Ureter (tissue), 1 donor: ENCODE results near the gene FERMT1. TPM values are rescaled to one million over a fixed set of nuclear protein-coding genes. Genes with fewer than 3 reads are reported as not detected.
"Not testable (repeated sequence)": the region's sequence is repeated elsewhere in the genome, so short reads cannot be mapped to it uniquely, and the experiment has no call there.

Experiments used
- DNase-seq: peaks from one replicate; pipeline ENCODE4 v3.0.0-alpha.2; 2020; ENCODE audit warnings: low spot score
- total RNA-seq: library from RNA; stranded (reverse); gene quantifications from one replicate; pipeline ENCODE4 v1.2.4, GENCODE V29; 2023
- donor health status: DM: yes; HTN: yes; CAD: no.

Gene FERMT1
- total RNA-seq, 1 donor from 2014 or later: 41.8 TPM

DNA sequence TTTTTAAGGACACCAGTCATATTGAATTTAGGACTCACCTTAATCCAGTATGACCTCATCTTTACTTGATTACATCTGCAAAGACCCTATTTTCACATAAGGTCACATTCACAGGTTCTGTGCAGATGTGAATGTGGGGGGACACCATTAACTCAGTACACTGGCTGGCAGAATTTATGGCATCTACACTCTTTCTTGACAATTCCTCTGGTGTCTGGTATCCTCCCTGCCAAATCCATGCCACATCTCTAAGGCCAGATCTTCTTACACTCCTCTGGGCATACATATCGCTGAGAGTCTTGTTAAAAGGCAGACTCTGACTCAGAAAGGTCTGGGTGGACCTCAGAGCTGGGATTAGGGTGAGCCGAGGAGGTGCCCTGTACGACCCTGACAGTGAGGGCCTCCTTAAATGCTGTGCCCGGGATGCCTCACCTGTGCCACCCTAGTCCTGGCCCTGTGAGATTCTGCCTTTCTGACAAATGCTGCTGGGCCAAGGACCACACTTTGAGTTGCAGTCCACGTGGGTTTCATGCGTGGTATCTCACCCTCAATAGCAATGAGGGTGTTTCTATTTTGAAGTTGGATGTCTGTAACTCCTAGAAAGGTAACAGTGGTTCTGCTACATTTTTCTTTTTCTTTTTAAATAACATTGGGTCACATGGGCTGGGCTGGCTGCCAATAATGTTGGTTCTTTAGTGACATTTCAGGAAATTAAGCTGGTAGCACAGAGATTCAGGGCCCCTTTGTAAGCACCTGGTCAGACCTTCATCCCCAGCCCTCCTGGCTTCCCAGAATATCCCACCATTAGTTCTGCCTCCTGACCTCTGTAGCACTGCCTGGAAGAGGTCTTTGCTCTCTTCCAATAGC is 51.8 kb downstream of the FERMT1 start:
- peak; percentile 62 for DNase-seq

DNA sequence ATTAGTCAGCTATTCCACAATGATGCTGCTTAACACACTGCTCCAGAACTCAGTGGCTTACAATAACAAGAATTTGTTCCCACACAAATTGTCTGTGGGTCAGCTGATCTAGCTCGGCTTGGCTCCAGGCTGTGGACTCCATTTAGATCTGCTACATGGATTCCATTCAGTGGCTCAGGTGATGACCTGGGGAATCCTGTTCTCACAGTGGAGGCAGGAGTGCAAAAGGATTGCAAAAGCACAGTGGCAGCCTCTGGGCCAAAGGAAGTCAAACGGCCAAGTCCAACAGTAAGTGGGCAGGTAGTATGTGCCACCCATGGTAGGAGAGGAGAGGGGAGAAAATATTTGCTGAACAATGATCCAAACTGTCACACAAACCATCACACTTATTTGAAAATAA is 53.2 kb downstream of the FERMT1 start:
- no peak for DNase-seq

DNA sequence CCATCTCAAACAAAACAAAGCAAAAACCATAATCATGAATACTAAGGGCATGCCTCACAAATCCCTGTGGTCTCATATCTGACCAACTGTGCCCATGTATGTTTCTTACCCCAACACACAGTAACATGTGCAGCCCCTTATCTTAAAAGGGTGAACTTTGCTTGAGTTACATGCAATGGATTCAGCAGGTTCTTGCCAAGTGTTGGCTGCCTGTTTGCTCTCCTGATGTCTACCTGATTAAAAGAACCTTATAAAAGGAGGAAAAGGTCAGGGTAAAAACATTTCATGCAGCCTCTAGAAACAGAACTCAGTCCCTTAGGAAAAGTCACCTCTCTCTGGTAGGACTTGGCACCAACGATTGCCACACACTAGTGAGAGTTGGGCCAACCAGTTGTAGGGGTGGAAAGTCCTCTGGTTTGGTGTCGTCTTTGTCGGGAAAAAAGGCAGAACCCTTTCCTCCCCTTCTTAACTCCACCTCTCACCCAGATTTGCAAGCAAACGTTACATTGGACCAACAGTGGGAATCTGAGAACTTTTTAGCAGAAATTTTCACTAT is 55.0 kb downstream of the FERMT1 start:
- DNase-seq: no peak

DNA sequence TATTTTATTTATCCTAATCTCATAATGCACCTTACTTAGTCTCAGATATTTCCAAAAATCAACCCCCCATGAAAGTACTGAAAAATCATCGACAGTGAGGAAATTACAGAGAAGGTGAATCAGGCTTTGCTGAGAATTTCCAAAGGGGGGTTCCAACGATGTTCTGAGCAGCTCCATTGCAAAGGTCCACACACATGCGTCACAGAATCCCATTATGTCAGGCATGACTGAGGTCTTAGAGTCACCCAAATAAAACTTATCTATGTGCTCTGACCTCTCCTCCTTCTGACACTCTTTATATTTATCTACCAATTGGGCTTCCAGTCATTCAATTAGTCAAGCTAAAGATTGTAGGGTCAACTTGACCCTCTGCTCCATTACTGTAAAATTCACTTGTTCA is 56.2 kb downstream of the FERMT1 start:
- DNase-seq: no peak

DNA sequence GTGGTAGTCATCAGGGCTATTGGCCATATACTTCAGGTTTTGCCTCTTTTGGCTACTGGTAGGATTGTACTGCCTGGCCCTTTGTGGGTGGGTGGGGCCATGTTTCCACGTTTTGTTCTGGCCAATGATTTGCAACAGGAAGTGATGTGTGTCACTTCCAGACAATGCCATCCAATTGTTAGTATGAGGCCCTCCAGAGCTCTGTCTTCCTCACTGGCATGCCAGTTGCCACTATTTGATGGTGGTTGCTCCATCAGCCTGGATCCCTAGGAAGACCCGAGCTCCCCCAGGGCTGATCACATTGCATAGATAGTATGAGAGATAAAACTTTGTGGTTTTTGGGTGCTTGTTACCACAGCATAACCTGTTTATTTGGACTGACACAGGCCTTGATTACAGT is 61.3 kb downstream of the FERMT1 start:
- no peak for DNase-seq

DNA sequence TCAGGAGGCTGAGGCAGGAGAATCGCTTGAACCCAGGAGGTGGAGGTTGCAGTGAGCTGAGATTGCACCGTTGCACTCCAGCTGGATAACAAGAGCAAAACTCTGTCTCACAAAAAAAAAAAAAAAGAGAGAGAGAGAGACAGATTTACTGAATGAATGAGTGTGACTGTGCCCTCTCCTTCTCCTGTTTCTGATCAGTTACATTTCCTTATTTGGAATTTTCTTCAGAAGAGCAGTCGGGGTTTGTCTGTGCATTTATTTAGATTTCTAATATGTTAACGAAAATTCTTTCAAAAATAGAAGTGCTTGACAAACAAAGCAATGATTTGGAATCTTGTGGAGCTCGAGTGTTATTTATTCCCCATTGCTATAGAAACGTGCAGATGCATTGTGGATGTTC is 62.6 kb downstream of the FERMT1 start:
- no peak for DNase-seq

DNA sequence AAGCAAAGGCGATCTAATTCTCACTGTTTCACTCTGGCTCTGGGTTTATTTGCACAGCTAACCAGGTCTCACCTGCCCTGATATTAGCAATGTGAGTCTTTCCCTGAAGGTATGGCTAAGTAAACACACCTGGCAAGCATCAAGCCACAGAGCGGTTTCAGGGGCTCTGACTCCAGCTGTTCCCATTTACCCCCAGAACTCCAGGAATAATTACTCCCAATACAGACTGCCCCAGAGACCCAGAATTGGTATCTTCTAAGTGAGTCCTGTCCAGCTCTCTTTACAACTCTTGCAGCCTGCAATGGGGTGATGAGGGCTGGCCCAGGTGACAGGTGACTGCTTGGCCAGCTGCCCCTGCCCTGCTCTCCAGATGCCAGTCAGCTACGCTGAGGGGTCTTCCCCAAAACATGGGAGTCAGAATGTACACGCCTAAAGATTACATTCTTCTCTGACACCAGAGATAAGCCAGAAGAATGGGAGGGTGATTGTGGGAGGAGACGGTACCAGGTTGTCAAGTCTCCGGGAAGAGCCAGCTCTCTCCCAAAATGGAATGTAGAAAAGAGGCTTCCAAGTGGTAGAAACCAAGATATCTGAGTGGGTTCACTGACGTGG is 64.0 kb downstream of the FERMT1 start:
- DNase-seq: no peak

DNA sequence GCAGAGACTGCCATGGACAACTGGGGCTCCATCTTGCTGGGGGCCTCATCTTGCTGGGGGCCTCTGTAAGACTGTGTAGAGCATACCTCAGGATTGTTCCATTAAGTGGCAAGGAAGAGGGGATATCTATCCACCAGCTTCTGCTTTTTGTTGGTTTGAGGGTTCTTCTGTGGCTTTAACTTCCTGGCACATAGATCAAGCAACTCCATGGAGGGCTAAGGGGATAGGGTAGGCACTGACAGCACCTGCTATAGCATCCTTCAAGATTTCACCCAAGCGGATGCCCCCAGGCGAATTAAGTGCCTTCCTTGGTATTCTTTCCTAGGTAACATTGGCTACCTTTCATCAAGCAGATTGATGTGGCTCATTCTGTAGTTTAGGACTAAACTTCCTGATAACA is 65.1 kb downstream of the FERMT1 start:
- no peak for DNase-seq

DNA sequence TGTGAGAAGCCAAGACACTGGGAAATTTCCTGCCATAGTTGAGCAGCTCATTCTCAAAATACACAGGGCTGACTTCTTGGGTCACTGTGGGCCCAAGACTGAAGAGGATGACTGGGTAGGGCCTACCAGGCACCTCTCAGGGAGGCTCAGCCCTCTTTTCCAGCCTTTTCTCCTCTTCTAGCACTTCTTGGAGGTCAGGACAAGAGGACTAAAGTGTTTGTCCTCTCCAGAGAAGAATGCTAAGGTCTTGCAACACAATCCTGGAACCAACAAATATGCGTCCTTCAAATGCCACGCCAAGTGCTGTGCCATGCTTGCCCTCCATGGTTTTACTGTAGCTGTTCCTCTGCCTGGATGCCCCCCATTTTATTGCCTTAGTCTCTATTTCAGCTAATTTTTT is 65.7 kb downstream of the FERMT1 start:
- DNase-seq: no peak

DNA sequence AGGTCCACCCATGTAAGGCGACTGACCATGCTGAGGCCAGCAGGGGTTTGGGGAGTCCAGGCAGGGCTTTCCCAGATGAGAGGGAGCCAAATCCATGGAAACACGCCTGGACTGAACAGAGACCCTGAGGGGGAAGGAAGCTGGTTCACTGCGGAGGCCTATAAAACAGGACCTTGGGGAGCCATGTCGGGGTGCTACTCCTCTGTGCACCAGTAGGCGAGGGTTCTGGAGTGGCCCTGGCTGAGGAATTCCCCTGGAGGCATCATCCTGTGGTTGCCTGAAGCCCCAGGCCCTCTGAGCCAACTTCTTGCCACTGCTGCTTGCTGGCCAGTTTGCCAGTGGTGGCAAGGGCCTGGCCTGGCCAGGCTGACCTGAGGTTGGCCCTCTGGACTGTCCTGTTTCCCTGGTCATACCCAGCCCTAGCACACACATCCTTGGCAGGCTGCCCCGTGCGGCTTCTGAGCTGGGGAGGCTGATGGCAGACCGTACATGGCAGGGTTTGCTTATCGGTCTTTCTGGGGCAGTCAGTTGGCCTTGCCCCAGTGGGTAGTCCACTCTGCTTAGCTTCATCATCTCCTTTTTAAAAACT is 66.8 kb downstream of the FERMT1 start:
- no peak for DNase-seq

DNA sequence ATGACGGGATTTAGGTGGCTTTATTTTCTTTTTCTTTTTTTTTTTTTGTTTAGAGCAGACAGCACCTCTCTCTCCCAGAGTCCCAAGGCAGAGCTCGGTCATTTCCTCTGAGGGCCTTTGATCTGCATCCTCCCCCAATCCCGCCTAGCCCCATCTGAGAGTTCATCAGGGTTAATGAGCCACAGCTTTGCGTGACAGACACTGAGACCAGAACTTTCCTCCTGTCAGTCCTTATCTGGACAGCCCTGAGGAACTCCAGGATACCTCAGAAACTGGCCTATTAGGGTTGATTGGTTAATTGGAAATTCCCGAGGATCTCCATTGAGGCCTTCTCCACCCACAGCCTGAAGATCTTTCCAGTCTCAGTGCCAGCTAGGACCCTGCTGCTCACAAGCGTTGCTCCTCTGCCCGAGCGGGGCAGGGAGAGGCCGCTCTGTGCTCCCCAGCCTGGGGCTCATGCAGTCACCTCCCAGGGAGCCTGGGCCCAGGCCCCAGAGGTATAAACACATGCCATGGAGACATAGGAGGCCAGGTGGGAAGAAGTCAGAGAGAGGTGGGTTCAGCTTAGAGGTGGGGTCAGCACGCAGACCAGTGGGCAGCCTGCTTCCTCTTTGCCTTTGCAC is 67.6 kb downstream of the FERMT1 start:
- no peak for DNase-seq

DNA sequence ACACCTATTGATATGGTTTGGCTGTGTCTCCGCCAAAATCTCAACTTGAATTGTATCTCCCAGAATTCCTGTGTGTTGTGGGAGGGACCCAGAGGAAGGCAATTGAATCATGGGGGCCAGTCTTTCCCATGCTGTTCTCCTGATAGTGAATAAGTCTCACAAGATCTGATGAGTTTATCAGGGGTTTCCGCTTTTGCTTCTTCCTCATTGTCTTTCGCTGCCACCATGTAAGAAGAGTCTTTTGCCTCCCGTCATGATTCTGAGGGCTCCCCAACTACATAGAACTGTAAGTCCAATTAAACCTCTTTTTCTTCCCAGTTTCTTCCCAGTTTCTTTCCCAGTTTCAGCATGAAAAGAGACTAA is 68.2 kb downstream of the FERMT1 start:
- DNase-seq: not testable (repeated sequence)

DNA sequence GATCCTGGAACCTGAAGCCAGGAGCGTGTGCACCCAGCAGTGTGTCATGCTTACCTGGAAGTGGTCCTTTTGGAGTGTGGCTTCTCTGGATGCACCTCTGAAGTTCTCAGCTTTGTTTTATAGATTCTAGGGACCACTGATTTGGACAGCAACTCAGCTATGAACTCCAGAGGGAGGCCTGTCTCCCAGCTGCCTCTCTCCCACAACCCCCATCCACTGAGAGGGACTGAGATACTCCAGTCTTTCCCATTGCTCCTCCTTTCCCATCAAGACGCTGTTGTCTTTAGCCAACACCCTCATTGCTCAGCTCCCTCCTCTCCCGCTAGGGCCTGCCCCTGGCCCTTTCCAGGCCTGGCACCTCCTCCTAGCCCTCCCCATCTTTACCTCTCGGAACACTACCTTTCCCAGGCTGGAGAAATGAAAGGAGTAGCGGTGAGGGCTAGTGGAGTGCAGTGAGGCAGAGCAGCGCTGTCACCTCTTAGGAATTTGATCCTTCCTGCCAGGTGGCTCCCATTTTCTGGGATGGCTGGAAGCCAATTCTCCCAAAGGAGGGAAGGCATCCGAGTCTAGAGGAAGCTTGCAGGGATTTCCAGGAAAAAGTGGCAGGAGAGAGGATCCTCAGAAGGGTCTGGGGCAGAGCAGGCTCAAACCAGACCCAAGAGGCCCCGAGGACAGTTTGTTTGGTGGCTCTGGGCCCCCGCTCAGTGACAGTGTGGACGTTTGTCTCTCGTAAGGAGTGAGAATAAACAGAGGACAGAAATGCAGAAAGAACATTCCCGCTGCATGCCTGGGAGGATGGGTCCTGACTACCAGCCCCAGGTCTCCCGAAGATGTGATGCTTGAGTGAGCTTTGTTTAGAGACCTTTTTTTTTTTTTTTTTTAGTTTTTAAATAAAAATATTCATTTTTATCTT is 68.8 kb downstream of the FERMT1 start, which contains the start of gene LRRN4:
Gene LRRN4 (minus strand): TSS at position 285 of the 913 bp plus-strand sequence. CDS start 1,261 bp downstream, outside the sequence.
- DNase-seq: no peak

DNA sequence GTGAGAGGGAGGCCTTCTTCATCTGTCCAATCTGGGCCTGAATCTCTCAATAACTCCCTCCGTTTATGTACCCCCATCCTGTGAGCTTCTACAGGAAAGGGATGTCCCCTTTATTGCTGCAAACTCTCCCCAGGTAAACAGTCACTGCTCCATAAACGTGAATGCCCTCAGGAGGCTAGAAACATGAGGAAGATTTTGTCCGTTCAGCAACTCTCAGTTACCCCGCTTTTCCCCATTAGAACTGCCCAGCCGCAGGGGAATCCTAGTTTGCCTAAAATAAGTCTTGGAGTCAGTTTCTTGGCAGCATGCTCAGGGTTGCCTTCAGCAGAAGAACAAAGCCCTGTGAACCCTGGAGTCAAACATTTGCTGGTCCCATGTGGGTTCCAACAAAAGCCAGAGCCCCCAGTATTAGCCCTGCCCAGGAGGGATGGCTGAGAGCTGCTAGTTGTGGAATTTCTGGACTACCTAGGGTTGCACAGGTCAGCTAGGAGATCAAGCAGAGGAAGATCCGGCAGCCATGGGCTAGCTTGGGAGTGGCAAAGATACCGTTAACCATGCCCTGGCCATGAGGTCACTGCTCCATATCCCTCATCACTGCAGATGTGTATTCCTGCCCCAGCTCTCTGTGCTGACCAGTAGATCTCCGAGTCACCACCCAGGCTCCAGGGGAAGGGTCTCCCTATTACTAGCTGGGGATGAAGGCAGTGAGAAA is 69.6 kb downstream of the FERMT1 start:
- DNase-seq: no peak

DNA sequence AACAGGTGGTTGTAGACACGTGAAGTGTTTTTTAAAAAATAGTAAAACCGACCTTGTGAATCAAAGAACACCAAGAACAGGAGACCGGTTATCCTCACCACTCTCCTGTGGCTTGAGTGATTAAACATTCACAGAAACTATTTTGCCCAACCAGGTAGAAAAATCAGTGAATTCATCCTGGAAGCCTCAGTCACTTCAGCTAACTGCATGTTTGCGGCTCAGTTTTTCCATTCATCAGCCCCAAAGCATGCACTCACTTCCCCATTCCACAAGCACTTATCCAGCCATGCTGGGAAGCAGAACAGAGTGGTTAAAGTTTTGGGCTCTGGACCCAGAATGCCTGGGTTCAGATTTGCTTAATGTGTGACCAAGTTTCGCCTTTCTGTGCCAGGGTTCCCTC is 71.3 kb downstream of the FERMT1 start:
- DNase-seq: no peak

DNA sequence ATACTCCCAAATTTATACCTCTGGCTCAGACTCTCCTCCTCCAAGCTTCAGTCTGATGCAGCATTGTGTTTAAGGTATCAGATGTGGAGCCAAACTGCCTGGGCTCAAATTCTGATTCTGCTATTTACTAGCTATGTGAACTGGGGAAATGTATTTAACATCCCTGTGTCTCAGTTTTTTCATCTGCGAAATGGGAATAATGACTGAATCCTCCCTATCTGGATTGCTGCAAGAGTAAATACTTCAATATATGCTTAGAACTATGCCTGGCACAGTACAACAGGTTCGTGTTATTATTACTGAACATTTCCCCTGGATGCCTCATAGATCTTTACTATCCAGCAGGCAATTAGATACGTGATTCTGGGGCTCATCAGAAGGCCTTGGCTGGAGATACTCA is 74.4 kb downstream of the FERMT1 start:
- DNase-seq: no peak

DNA sequence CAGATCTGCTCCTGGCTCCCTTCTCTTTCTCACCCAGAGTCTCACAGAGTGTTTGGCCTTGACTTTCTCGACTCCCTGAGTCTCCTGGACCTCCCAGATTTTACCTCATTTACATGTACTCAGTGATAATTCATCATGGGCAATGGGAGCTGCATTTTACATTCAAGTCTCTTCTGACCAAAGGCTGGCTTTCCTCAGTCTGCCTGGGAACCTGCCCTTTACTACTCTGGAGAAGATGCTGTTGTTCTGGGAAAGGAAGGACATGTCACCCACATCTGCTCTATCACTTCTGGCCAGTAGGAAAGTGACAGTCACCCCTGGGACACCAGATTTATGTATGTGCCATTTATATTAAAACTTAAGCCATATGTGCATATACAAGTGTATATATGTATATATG is 76.4 kb downstream of the FERMT1 start:
- no peak for DNase-seq

DNA sequence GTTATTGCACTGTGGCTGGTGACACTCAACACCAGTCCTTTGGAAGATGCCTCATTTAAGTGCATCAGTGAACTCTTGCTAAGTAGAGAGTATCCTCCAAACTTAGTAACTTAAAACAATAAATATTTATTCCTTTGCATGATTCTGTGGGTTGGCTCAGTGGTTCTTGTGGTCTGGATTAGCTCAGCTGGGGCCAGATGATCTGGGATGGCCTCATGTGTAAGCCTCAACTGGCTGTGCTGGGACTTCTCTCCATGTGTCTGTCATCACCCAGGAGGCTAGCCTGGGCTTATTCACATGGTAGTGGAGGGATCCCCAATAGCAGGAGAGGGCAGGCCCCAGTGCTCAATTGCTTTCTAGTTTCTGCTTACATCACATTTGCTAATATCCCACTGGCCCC is 77.3 kb downstream of the FERMT1 start:
- no peak for DNase-seq

DNA sequence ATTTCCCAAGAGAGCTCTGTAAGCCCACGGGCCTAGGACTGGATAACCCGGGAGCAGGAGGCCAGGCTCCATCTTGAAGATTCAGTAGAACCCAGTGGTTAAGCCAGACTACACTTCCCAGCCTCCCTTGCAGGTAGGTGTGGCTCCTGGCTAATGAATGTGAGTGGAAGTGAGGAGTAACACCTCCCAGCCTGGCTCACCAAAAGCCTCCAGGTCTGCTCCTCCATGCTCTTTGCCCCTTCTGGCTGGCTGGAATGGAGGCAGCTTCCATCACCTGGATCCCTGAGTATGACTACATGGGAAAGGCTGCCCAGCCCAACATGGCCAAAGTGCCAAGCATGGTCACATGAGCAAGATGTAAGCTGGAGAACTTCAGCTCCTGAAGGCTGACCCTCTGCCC is 78.7 kb downstream of the FERMT1 start:
- no peak for DNase-seq

DNA sequence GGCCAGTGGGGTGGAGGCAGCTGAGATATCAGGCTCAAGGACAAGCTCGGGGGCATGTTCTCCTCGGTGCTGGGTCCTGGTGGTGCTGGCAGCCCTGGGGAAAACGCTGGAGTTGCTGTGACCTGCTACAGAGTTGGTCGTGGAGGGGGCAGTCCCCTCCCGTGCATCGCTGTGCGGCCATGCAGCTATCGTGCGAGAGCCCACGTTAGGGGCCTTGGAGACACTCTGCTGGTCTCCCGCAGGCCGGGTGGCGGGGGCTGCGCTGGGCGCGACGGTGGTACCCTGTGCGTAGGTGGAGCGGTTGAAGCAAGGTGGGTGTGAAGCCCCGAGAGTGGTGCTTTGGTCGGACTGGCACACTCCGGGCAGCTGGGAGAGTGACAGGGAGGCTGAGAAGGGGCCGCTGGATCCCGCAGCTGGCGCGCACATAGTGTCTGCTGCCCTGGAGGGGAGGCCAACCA is 81.0 kb downstream of the FERMT1 start:
- DNase-seq: no peak
